ENCODE data around the gene NUTF2.
A peak's percentile ranks its signal among the peaks of the same experiment; 100 is the strongest.
"Not testable (repeated sequence)": the region's sequence is repeated elsewhere in the genome, so short reads cannot be mapped to it uniquely, and the experiment has no call there.

NUTF2 gene

DNA sequence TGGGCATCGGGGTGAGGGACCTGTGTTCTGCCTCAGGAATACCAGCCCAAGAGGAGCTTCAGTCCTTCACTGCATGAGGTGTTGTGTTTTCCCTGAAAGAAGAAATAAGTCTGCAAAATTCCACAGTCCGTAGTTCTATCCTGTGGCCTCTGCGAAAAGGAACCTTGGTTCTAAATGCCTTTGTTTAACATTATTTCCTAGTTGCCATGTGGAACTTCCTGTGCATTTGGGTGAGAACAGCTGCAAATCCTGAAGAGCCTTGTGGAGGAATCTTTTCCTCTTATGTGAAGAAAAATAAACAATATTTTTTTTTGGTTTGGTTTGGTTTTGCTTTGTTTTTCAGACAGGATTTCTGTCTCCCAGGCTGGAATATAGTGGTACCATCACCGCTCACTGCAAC, 56.1 kb downstream of the NUTF2 start:
- TF ChIP-seq, protein P1, sequence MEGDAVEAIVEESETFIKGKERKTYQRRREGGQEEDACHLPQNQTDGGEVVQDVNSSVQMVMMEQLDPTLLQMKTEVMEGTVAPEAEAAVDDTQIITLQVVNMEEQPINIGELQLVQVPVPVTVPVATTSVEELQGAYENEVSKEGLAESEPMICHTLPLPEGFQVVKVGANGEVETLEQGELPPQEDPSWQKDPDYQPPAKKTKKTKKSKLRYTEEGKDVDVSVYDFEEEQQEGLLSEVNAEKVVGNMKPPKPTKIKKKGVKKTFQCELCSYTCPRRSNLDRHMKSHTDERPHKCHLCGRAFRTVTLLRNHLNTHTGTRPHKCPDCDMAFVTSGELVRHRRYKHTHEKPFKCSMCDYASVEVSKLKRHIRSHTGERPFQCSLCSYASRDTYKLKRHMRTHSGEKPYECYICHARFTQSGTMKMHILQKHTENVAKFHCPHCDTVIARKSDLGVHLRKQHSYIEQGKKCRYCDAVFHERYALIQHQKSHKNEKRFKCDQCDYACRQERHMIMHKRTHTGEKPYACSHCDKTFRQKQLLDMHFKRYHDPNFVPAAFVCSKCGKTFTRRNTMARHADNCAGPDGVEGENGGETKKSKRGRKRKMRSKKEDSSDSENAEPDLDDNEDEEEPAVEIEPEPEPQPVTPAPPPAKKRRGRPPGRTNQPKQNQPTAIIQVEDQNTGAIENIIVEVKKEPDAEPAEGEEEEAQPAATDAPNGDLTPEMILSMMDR (conservative IDR thresholded peaks at IDR 0.05; ENCODE audit: control insufficient read depth, insufficient read depth, low read depth, low read length), result no peak
- H3K4me3 ChIP-seq (ENCODE audit: control insufficient read depth, low read depth, low read length), result no peak overlapping the region
- no peak for DNase-seq (ENCODE audit: low read depth)

- H3K4me3 ChIP-seq (ENCODE audit: control insufficient read depth, low read depth, low read length), result no peak overlapping the region
- no peak for DNase-seq (ENCODE audit: low read depth)
- TF ChIP-seq, protein P1 (conservative IDR thresholded peaks at IDR 0.05; ENCODE audit: control insufficient read depth, insufficient read depth, low read depth, low read length), result no peak
These were observed 60.9 kb downstream of the NUTF2 start for GRCh38 chr16:67907397-67908180.

DNA sequence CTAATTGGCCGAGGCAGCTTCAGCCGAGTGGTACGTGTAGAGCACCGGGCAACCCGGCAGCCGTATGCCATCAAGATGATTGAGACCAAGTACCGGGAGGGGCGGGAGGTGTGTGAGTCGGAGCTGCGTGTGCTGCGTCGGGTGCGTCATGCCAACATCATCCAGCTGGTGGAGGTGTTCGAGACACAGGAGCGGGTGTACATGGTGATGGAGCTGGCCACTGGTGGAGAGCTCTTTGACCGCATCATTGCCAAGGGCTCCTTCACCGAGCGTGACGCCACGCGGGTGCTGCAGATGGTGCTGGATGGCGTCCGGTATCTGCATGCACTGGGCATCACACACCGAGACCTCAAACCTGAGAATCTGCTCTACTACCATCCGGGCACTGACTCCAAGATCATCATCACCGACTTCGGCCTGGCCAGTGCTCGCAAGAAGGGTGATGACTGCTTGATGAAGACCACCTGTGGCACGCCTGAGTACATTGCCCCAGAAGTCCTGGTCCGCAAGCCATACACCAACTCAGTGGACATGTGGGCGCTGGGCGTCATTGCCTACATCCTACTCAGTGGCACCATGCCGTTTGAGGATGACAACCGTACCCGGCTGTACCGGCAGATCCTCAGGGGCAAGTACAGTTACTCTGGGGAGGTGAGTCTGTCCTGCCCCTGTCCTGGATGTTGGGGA, 62.5 kb downstream of the NUTF2 start:
- TF ChIP-seq, protein P1 (conservative IDR thresholded peaks at IDR 0.05; ENCODE audit: control insufficient read depth, insufficient read depth, low read depth, low read length), result no peak
- no peak overlapping the region for H3K4me3 ChIP-seq (ENCODE audit: control insufficient read depth, low read depth, low read length)
- no peak for DNase-seq (ENCODE audit: low read depth)

GRCh38 chr16:67910158-67910557, 63.4 kb downstream of the NUTF2 start:
- peak; percentile 74 for DNase-seq (ENCODE audit: low read depth)
- H3K4me3 ChIP-seq (ENCODE audit: control insufficient read depth, low read depth, low read length), result no peak overlapping the region
- TF ChIP-seq, protein P1 (conservative IDR thresholded peaks at IDR 0.05; ENCODE audit: control insufficient read depth, insufficient read depth, low read depth, low read length), result no peak

DNA sequence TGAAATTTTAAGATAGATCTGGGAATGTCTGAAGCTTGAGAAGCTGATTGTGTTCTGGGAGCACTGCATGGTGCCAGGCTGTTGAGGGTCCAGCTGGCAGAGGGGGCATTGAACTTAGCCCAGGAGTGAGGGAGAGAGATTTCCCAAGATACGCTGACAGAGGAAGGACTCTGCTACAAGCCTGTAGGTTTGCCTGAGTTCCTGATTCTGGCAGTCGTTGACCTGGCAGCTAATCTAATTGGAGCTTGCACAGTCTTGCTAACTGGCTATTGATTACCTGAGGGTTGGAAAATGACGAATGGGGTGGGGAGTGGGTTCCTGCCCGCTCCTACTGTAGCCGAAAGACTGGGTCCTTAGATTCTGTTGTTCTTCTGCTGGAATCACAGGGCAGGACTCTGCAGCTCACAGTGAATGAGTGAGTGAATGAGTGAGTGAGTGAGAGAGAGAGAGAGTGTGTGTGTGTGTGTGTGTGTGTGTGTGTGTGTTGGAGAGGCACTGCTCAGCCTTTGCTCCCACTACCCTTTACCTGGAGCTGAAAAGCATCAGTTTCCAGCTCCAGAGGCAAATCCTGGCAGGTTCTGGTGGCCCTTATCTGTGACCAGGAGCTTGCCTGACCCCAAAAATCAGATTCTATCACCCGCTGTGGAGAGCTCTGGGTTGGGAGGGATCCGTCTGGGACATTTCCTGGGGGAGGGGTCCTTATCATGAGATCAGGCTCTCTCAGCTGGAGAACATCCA, 68.2 kb downstream of the NUTF2 start:
- DNase-seq (ENCODE audit: low read depth), result no peak
- TF ChIP-seq, protein P1 (conservative IDR thresholded peaks at IDR 0.05; ENCODE audit: control insufficient read depth, insufficient read depth, low read depth, low read length), result no peak
- no peak overlapping the region for H3K4me3 ChIP-seq (ENCODE audit: control insufficient read depth, low read depth, low read length)

DNA sequence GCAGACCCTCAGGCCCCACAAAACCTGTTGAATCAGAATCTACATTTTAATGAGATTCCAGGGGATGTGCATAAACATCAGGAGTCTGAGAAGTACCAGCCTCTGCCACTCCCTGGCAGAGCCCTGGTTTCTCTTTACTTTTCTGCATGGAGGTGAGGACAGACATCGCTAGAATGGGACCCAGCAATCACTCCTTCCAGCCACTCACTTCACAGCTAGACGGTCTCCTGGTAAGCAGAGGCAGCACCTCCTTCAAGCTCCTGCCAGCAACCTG, 68.7 kb downstream of the NUTF2 start:
- not testable (repeated sequence) for DNase-seq (ENCODE audit: low read depth); H3K4me3 ChIP-seq (ENCODE audit: control insufficient read depth, low read depth, low read length)
